ENCODE data around the gene HOXC6.

HOXC6 gene

GRCh38 chr12:54012631-54013409, 15.4 kb upstream of the HOXC6 start:
- no peak for DNase-seq (ENCODE audit: low read depth, low spot score)

GRCh38 chr12:54014377-54015017, 13.7 kb upstream of the HOXC6 start:
- H3K27ac ChIP-seq: no peak overlapping the region

More at GRCh38 chr12:54012631-54013409, 15.4 kb upstream of the HOXC6 start:
- H3K27ac ChIP-seq: no peak overlapping the region

GRCh38 chr12:54015018-54015931, 13.0 kb upstream of the HOXC6 start:
- DNase-seq (ENCODE audit: low read depth, low spot score): no peak
- no peak overlapping the region for H3K27ac ChIP-seq

More at GRCh38 chr12:54014377-54015017, 13.7 kb upstream of the HOXC6 start:
- no peak for DNase-seq (ENCODE audit: low read depth, low spot score)

- no peak overlapping the region for H3K27ac ChIP-seq
- DNase-seq (ENCODE audit: low read depth, low spot score): no peak
Measured at GRCh38 chr12:54016051-54016450, 12.2 kb upstream of the HOXC6 start.

- DNase-seq (ENCODE audit: low read depth, low spot score): no peak
- H3K27ac ChIP-seq: no peak overlapping the region
Measured at GRCh38 chr12:54016478-54016964, 11.7 kb upstream of the HOXC6 start.

GRCh38 chr12:54017027-54017788, 11.0 kb upstream of the HOXC6 start:
- DNase-seq (ENCODE audit: low read depth, low spot score): no peak
- no peak overlapping the region for H3K27ac ChIP-seq

- no peak for DNase-seq (ENCODE audit: low read depth, low spot score)
- no peak overlapping the region for H3K27ac ChIP-seq
Measured at GRCh38 chr12:54017878-54018467, 10.3 kb upstream of the HOXC6 start.

- H3K27ac ChIP-seq: no peak overlapping the region
- DNase-seq (ENCODE audit: low read depth, low spot score): no peak
Measured at GRCh38 chr12:54018468-54018984, 9.7 kb upstream of the HOXC6 start.

- H3K27ac ChIP-seq: no peak overlapping the region
- no peak for DNase-seq (ENCODE audit: low read depth, low spot score)
Measured at GRCh38 chr12:54019091-54019811, 9.0 kb upstream of the HOXC6 start.

GRCh38 chr12:54019924-54020590, 8.2 kb upstream of the HOXC6 start:
- H3K27ac ChIP-seq: no peak overlapping the region
- DNase-seq (ENCODE audit: low read depth, low spot score): no peak

GRCh38 chr12:54020591-54021405, 7.4 kb upstream of the HOXC6 start:
- no peak for DNase-seq (ENCODE audit: low read depth, low spot score)
- H3K27ac ChIP-seq: no peak overlapping the region

- DNase-seq (ENCODE audit: low read depth, low spot score): no peak
- H3K27ac ChIP-seq: no peak overlapping the region
Measured at GRCh38 chr12:54021432-54022013, 6.7 kb upstream of the HOXC6 start.

GRCh38 chr12:54022960-54023884, 5.0 kb upstream of the HOXC6 start:
- H3K27ac ChIP-seq: no peak overlapping the region
- DNase-seq (ENCODE audit: low read depth, low spot score): no peak

GRCh38 chr12:54024127-54024526, 4.1 kb upstream of the HOXC6 start:
- no peak for DNase-seq (ENCODE audit: low read depth, low spot score)
- H3K27ac ChIP-seq: no peak overlapping the region

GRCh38 chr12:54024581-54025305, 3.5 kb upstream of the HOXC6 start:
- no peak for DNase-seq (ENCODE audit: low read depth, low spot score)
- H3K27ac ChIP-seq: no peak overlapping the region

All from epithelial cell of prostate (primary cell).